Measurements from ENCODE around the gene AKR1C1. TPM values are rescaled to one million over a fixed set of nuclear protein-coding genes. Genes with fewer than 3 reads are reported as not detected.

AKR1C1 gene
- total and polyA plus RNA-seq, 2 of the 13 experiments (the other 11 are each of a cell fraction or from before 2014, with no cell fraction given): 948 to 2,238 TPM

- TF ChIP-seq KIAA2018 (CRISPR knock-in tag; IDR thresholded peaks at IDR 0.05; ENCODE audit: borderline replicate concordance) (no peak), NFKB2 (CRISPR knock-in tag; IDR thresholded peaks at IDR 0.05; ENCODE audit: borderline replicate concordance) (peak; percentile 85; the same call in 1 of the 2 replicates), AKAP8 (CRISPR knock-in tag; IDR thresholded peaks at IDR 0.05) (peak; percentile 87), FOSL2 (CRISPR knock-in tag; IDR thresholded peaks at IDR 0.05) (peak; percentile 66; the same call in 1 of the 2 replicates), SALL1 (CRISPR knock-in tag; IDR thresholded peaks at IDR 0.05) (peak; percentile 72; the same call in 1 of the 2 replicates), NFAT5 (CRISPR knock-in tag; IDR thresholded peaks at IDR 0.05) (0 out of 2 replicates have a peak, but pooled peaks have one; percentile 70), ZNF749 (CRISPR knock-in tag; IDR thresholded peaks at IDR 0.05; ENCODE audit: borderline replicate concordance) (peak; percentile 56; the same call in 1 of the 2 replicates), ATF7-NPFF (CRISPR knock-in tag; IDR thresholded peaks at IDR 0.05; ENCODE audit: low read depth) (no peak; the same call in 1 of the 2 replicates), MBD4 (IDR thresholded peaks at IDR 0.05; ENCODE audit: borderline replicate concordance, low read length) (peak; percentile 86), GTF3A (CRISPR knock-in tag; conservative IDR thresholded peaks at IDR 0.05) (no peak), THYN1 (CRISPR knock-in tag; IDR thresholded peaks at IDR 0.05; ENCODE audit: borderline replicate concordance, low read depth) (0 out of 2 replicates have a peak, but pooled peaks have one; percentile 61), CTCF (CRISPR knock-in tag; IDR thresholded peaks at IDR 0.05) (peak; percentile 78)
These were observed 18.7 kb downstream of the AKR1C1 start (continued) for GRCh38 chr10:4981722-4982471.

Measured in HepG2 (cell line).